Esophagus muscularis mucosa (tissue), 4 donors: Measurements from ENCODE around the gene ATP5F1E. TPM values are rescaled to one million over a fixed set of nuclear protein-coding genes. Genes with fewer than 3 reads are reported as not detected.
"Not testable (repeated sequence)": the region's sequence is repeated elsewhere in the genome, so short reads cannot be mapped to it uniquely, and the experiment has no call there.

ENCODE experiments used
- DNase-seq: peaks from one replicate; pipeline ENCODE4 v3.0.0-alpha.2; 2017; ENCODE audit errors: extremely low spot score
- H3K27ac ChIP-seq, 4 donors: fragments of 200-600 bp; sonication (generic); replicated peaks in 1 of 4; 1 replicate in 3 of 4; 2 replicates in 1 of 4; pipeline ENCODE4 v1.5.1; 2016 to 2019; ENCODE audit warnings: mild to moderate bottlenecking in 1 of 4
- H3K27me3 ChIP-seq, 4 donors: fragments of 200-600 bp; sonication (generic); one replicate each; pipeline versions ENCODE4 v1.5.1 to v1.6.0; 2016 to 2019
- H3K36me3 ChIP-seq, 4 donors: fragments of 200-600 bp; sonication (generic); one replicate each; pipeline ENCODE4 v1.5.1; 2016 to 2019
- H3K4me1 ChIP-seq, 4 donors: fragments of 200-600 bp; sonication (generic); one replicate each; pipeline ENCODE4 v1.5.1; 2016 to 2019
- H3K4me3 ChIP-seq, 4 donors: fragments of 200-600 bp; sonication (generic); 1 replicate in 2 of 4; 2 replicates in 2 of 4; pipeline ENCODE4 v1.5.1; 2016 to 2019; ENCODE audit warnings: mild to moderate bottlenecking in 4 of 4, moderate library complexity in 1 of 4
- H3K9me3 ChIP-seq, 4 donors: fragments of 200-600 bp; sonication (generic); 1 replicate in 3 of 4; 2 replicates in 1 of 4; pipeline ENCODE4 v1.5.1; 2016 to 2019
- CTCF ChIP-seq, 3 experiments: fragments of 200-600 bp in 2 of 3; fragments of 450-650 bp in 1 of 3; sonication (generic) in 2 of 3; IDR thresholded peaks; one replicate each; pipeline ENCODE4 v1.5.1; 2017 to 2019; ENCODE audit warnings: antibody characterized with exemption in 3 of 3, mild to moderate bottlenecking in 2 of 3, moderate library complexity in 1 of 3
- EP300 ChIP-seq: sonication (generic); formaldehyde crosslinking; IDR thresholded peaks from one replicate; pipeline ENCODE4 v1.6.1; 2017; ENCODE audit warnings: antibody characterized with exemption
- POLR2A ChIP-seq: fragments of 450-650 bp; IDR thresholded peaks from one replicate; pipeline ENCODE4 v1.6.1; 2017; ENCODE audit warnings: antibody characterized with exemption, moderate library complexity, mild to moderate bottlenecking, low read depth
- POLR2AphosphoS5 ChIP-seq, 2 donors: sonication (generic); formaldehyde crosslinking; IDR thresholded peaks; one replicate each; pipeline ENCODE4 v1.6.1; 2017; ENCODE audit warnings: antibody characterized with exemption in 2 of 2
- WGBS: methylation state at CpG from one replicate; pipeline ENCODE4 v1.1.5; 2018; 5-methylcytosine and 5-hydroxymethylcytosine counted together
- intact Hi-C: fragments of 100-400 bp; cut with DNase I; formaldehyde crosslinking; loops from one replicate; pipeline ENCODE4 v1.15.1; 2023
- total RNA-seq, 4 donors: library from RNA; depleted of rRNA; stranded (reverse); fragments of >200 nt; gene quantifications; one replicate each; pipeline versions ENCODE4 v1.1.0 to v1.2.1, GENCODE V29; 2016

The ATP5F1E gene
- total RNA-seq, 4 donors from 2014 or later = 30.8 to 44.0 (median 37.2) TPM

- intact Hi-C loops = loop anchor here (5.0 kb wide), 1 partner anchor 156 kb away; no protein-coding TSS in a partner anchor
- H3K4me1 ChIP-seq = peaks cover 32 to 41% (median 37%) of the 10 kb centered on the region in 4 donors
- 52% methylated on average over 24 of the region's 66 CpGs for WGBS
- no peaks in the 10 kb centered on the region for H3K9me3 ChIP-seq
- H3K27ac ChIP-seq = peak overlapping the region; percentile 78 to 85 (median 80)
- H3K36me3 ChIP-seq = peaks cover 0 to 12% (median 2%) of the 10 kb centered on the region in 4 donors
- H3K27me3 ChIP-seq = no peaks in the 10 kb centered on the region
- no peak for TF ChIP-seq EP300
- TF ChIP-seq CTCF (IDR thresholded peaks at IDR 0.05) = peak in 2 of 3 experiments; percentile 6 to 21
- peak; percentile 66 to 74 for TF ChIP-seq POLR2AphosphoS5 (IDR thresholded peaks at IDR 0.05)
- no peak for TF ChIP-seq POLR2A
- H3K4me3 ChIP-seq = peak overlapping the region; percentile 63 to 88 (median 78)
- DNase-seq = peak; percentile 97
Measured at GRCh38 chr20:59042796-59043631, 10.9 kb upstream of the ATP5F1E start.

- intact Hi-C loops = loop anchor here (5.0 kb wide), 1 partner anchor 155 kb away; no protein-coding TSS in a partner anchor
- H3K4me3 ChIP-seq = peak within 1 kb of the TSS; percentile 63 to 88 (median 78)
- 9% methylated on average over 27 of the region's 50 CpGs for WGBS
- DNase-seq = peak; percentile 87
- no peaks in the 10 kb centered on the region for H3K9me3 ChIP-seq
- peaks cover 4 to 20% (median 9%) of the 10 kb centered on the region in 4 donors for H3K36me3 ChIP-seq
- peak within 1 kb of the TSS; percentile 78 to 85 (median 80) for H3K27ac ChIP-seq
- H3K27me3 ChIP-seq = no peaks in the 10 kb centered on the region
- H3K4me1 ChIP-seq = peaks cover 32 to 41% (median 37%) of the 10 kb centered on the region in 4 donors
- TF ChIP-seq POLR2AphosphoS5 (IDR thresholded peaks at IDR 0.05) = peak in 1 of 2 donors; percentile 85
- peak; percentile 49 for TF ChIP-seq POLR2A
- TF ChIP-seq CTCF (IDR thresholded peaks at IDR 0.05) = no peak
- no peak for TF ChIP-seq EP300
Measured at GRCh38 chr20:59042151-59042795, 10.1 kb upstream of the ATP5F1E start, which contains the start of gene PRELID3B. TSS of gene PRELID3B (minus strand) at chr20:59042786. CDS start at chr20:59042730, 56 bp downstream.

GRCh38 chr20:59041487-59041886 lies 9.4 kb upstream of the ATP5F1E start:
- H3K4me3 ChIP-seq = peak overlapping the region; percentile 63 to 88 (median 78)
- intact Hi-C loops = loop anchor here (5.0 kb wide), 1 partner anchor 154 kb away; no protein-coding TSS in a partner anchor
- DNase-seq, H3K9me3 ChIP-seq, H3K27me3 ChIP-seq: not testable (repeated sequence)
- 88% methylated on average over 14 of the region's 16 CpGs for WGBS
- peaks cover 11 to 28% (median 16%) of the 10 kb centered on the region in 4 donors for H3K36me3 ChIP-seq
- H3K4me1 ChIP-seq = peaks cover 32 to 41% (median 37%) of the 10 kb centered on the region in 4 donors
- H3K27ac ChIP-seq = peak overlapping the region in 3 of 4 donors; percentile 79 to 85 (median 81)

GRCh38 chr20:59040667-59041066 lies 8.5 kb upstream of the ATP5F1E start:
- Histone ChIP-seq H3K27me3 (no peaks in the 10 kb centered on the region), H3K4me1 (peaks cover 32 to 41% (median 37%) of the 10 kb centered on the region in 4 donors), H3K36me3 (peaks cover 19 to 36% (median 24%) of the 10 kb centered on the region in 4 donors), H3K4me3 (no peak overlapping the region), H3K27ac (no peak overlapping the region), H3K9me3 (no peaks in the 10 kb centered on the region)
- peak; percentile 37 for DNase-seq
- intact Hi-C loops = loop anchor here (5.0 kb wide), 1 partner anchor 153 kb away; no protein-coding TSS in a partner anchor
- WGBS = 87% methylated on average over 5 of the region's 5 CpGs
- TF ChIP-seq POLR2AphosphoS5 (IDR thresholded peaks at IDR 0.05) (no peak), CTCF (IDR thresholded peaks at IDR 0.05) (no peak), EP300 (no peak), POLR2A (no peak)
